NT2/D1 (cell line): Measurements from ENCODE around the gene EZH2.

ENCODE experiments used
- SUZ12 ChIP-seq: IDR thresholded peaks from 2 replicates; pipeline ENCODE4 v1.6.1; 2011; ENCODE audit not compliant: insufficient read length, insufficient read depth; ENCODE audit errors: extremely low read depth
- YY1 ChIP-seq: IDR thresholded peaks from 2 replicates; pipeline ENCODE4 v1.6.1; 2011; ENCODE audit not compliant: insufficient read length, insufficient read depth
- ZNF274 ChIP-seq: IDR thresholded peaks from 2 replicates; pipeline ENCODE4 v1.6.1; 2011; ENCODE audit warnings: mild to moderate bottlenecking, low read depth, low read length

DNA sequence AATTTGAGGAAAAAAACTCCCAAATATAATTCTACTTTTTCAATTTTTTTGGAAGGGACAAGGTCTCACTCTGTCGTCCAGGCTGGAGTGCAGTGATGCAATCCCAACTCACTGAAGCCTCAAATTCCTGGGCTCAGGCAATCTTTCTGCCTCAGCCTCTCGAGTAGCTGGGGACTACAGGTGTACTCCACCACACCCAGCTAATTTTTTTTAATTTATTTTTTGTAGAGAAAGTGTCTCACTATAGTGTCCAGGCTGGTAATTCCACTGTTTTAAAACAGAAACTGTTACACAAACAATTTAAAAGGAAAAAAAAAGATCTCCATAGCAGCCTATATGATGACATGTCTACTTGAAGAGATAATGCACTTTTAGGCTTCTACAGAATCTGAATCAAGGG lies 25.6 kb downstream of the EZH2 start:
- TF ChIP-seq ZNF274 (no peak), YY1 (no peak), SUZ12 (no peak)
